ENCODE measurements around the gene PDE6H. TPM values are rescaled to one million over a fixed set of nuclear protein-coding genes. Genes with fewer than 3 reads are reported as not detected.

The PDE6H gene
- total and polyA plus RNA-seq, 2 donors (not counting 1 experiment from before 2014, with no cell fraction given), result not detected

- H2AFZ ChIP-seq (ENCODE audit: low read length), result no peak overlapping the region
- DNase-seq (ENCODE audit: low read depth in 2 of 2), result peak in 1 of 2 donors; percentile 27
- H3K79me2 ChIP-seq (ENCODE audit: control insufficient read depth, insufficient read depth, low read length), result no peaks in the 10 kb centered on the region
- TF ChIP-seq CTCF (conservative IDR thresholded peaks at IDR 0.05 in 1 of 2, IDR thresholded peaks at IDR 0.05 in 1 of 2; ENCODE audit: low read depth in 1 of 2, low read length in 2 of 2), result no peak
- TF ChIP-seq EZH2 (IDR thresholded peaks at IDR 0.05; ENCODE audit: low read length, missing control alignments), result no peak
- H3K9me3 ChIP-seq (ENCODE audit: control insufficient read depth, insufficient read depth, low read depth, low read length), result no peaks in the 10 kb centered on the region
- no peaks in the 10 kb centered on the region for H4K20me1 ChIP-seq (ENCODE audit: control insufficient read depth, extremely low read depth, insufficient read depth, low read length)
- no peaks in the 10 kb centered on the region for H3K27me3 ChIP-seq (ENCODE audit: control insufficient read depth, insufficient read depth, low read length)
- H3K4me3 ChIP-seq (replicated peaks in 1 of 4; ENCODE audit: control extremely low read depth in 1 of 4, insufficient read depth in 1 of 4, low read depth in 3 of 4, low read length in 4 of 4), result no peak overlapping the region
- H3K9ac ChIP-seq (ENCODE audit: insufficient read depth, low read length), result no peak overlapping the region
- peaks cover 11% of the 10 kb centered on the region for H3K4me1 ChIP-seq (ENCODE audit: control insufficient read depth, extremely low read depth, insufficient read depth, low read length)
- H3K4me2 ChIP-seq (ENCODE audit: extremely low read depth, insufficient read depth, low read length), result no peak overlapping the region
- no peak overlapping the region for H3K27ac ChIP-seq (ENCODE audit: insufficient read depth, low read length)
- H3K36me3 ChIP-seq (ENCODE audit: control insufficient read depth, insufficient read depth, low read length), result no peaks in the 10 kb centered on the region
Observed at GRCh38 chr12:14950982-14951746, 21.7 kb upstream of the PDE6H start.

- no peaks in the 10 kb centered on the region for H3K36me3 ChIP-seq (ENCODE audit: control insufficient read depth, insufficient read depth, low read length)
- no peaks in the 10 kb centered on the region for H3K27me3 ChIP-seq (ENCODE audit: control insufficient read depth, insufficient read depth, low read length)
- peak overlapping the region; percentile 29 for H2AFZ ChIP-seq (ENCODE audit: low read length)
- no peak overlapping the region for H3K4me2 ChIP-seq (ENCODE audit: extremely low read depth, insufficient read depth, low read length)
- peak overlapping the region; percentile 24 for H3K9ac ChIP-seq (ENCODE audit: insufficient read depth, low read length)
- no peak for TF ChIP-seq EZH2 (IDR thresholded peaks at IDR 0.05; ENCODE audit: low read length, missing control alignments)
- no peak for TF ChIP-seq CTCF (conservative IDR thresholded peaks at IDR 0.05 in 1 of 2, IDR thresholded peaks at IDR 0.05 in 1 of 2; ENCODE audit: low read depth in 1 of 2, low read length in 2 of 2)
- peak in 1 of 2 donors; percentile 19 for DNase-seq (ENCODE audit: low read depth in 2 of 2)
- no peak overlapping the region for H3K4me3 ChIP-seq (replicated peaks in 1 of 4; ENCODE audit: control extremely low read depth in 1 of 4, insufficient read depth in 1 of 4, low read depth in 3 of 4, low read length in 4 of 4)
- no peaks in the 10 kb centered on the region for H3K79me2 ChIP-seq (ENCODE audit: control insufficient read depth, insufficient read depth, low read length)
- no peaks in the 10 kb centered on the region for H4K20me1 ChIP-seq (ENCODE audit: control insufficient read depth, extremely low read depth, insufficient read depth, low read length)
- peak overlapping the region; percentile 82 for H3K27ac ChIP-seq (ENCODE audit: insufficient read depth, low read length)
- H3K4me1 ChIP-seq (ENCODE audit: control insufficient read depth, extremely low read depth, insufficient read depth, low read length), result peaks cover 11% of the 10 kb centered on the region
- no peaks in the 10 kb centered on the region for H3K9me3 ChIP-seq (ENCODE audit: control insufficient read depth, insufficient read depth, low read depth, low read length)
Observed at GRCh38 chr12:14951851-14952250, 21.0 kb upstream of the PDE6H start.

- TF ChIP-seq CTCF (conservative IDR thresholded peaks at IDR 0.05 in 1 of 2, IDR thresholded peaks at IDR 0.05 in 1 of 2; ENCODE audit: low read depth in 1 of 2, low read length in 2 of 2) (no peak), EZH2 (IDR thresholded peaks at IDR 0.05; ENCODE audit: low read length, missing control alignments) (no peak)
- H3K9ac ChIP-seq (ENCODE audit: insufficient read depth, low read length), result no peak overlapping the region
- no peaks in the 10 kb centered on the region for H3K27me3 ChIP-seq (ENCODE audit: control insufficient read depth, insufficient read depth, low read length)
- H3K9me3 ChIP-seq (ENCODE audit: control insufficient read depth, insufficient read depth, low read depth, low read length), result no peaks in the 10 kb centered on the region
- peak overlapping the region; percentile 2 for H3K4me2 ChIP-seq (ENCODE audit: extremely low read depth, insufficient read depth, low read length)
- H2AFZ ChIP-seq (ENCODE audit: low read length), result no peak overlapping the region
- H3K4me1 ChIP-seq (ENCODE audit: control insufficient read depth, extremely low read depth, insufficient read depth, low read length), result peaks cover 11% of the 10 kb centered on the region
- H4K20me1 ChIP-seq (ENCODE audit: control insufficient read depth, extremely low read depth, insufficient read depth, low read length), result no peaks in the 10 kb centered on the region
- no peaks in the 10 kb centered on the region for H3K36me3 ChIP-seq (ENCODE audit: control insufficient read depth, insufficient read depth, low read length)
- H3K27ac ChIP-seq (ENCODE audit: insufficient read depth, low read length), result peak overlapping the region; percentile 82
- DNase-seq (ENCODE audit: low read depth in 2 of 2), result peak; percentile 93 to 97
- no peak overlapping the region for H3K4me3 ChIP-seq (replicated peaks in 1 of 4; ENCODE audit: control extremely low read depth in 1 of 4, insufficient read depth in 1 of 4, low read depth in 3 of 4, low read length in 4 of 4)
- H3K79me2 ChIP-seq (ENCODE audit: control insufficient read depth, insufficient read depth, low read length), result no peaks in the 10 kb centered on the region
Observed at GRCh38 chr12:14952299-14952921, 20.4 kb upstream of the PDE6H start.
